Loucy (cell line): ENCODE results near the gene GNAQ.

Experiments used
- H2AFZ ChIP-seq: fragments of 200-600 bp; sonication (generic); 2 replicates; pipeline ENCODE4 v1.6.0; 2016; ENCODE audit warnings: antibody characterized with exemption, mild to moderate bottlenecking, low read length, moderate library complexity
- H3F3A ChIP-seq: fragments of 200-600 bp; 2 replicates; pipeline ENCODE4 v1.6.0; 2016; ENCODE audit warnings: antibody characterized with exemption, low read depth, mild to moderate bottlenecking
- H3K27me3 ChIP-seq: fragments of 200-600 bp; sonication (generic); 2 replicates; pipeline ENCODE4 v1.6.1; 2014; ENCODE audit warnings: low read length, mild to moderate bottlenecking; ENCODE audit not compliant: insufficient read depth, poor library complexity, severe bottlenecking
- H3K36me3 ChIP-seq: fragments of 200-600 bp; sonication (generic); 2 replicates; pipeline ENCODE4 v1.6.1; 2016; ENCODE audit warnings: low read length; ENCODE audit not compliant: insufficient read depth
- H3K4me1 ChIP-seq: fragments of 200-600 bp; sonication (generic); 2 replicates; pipeline ENCODE4 v1.5.1; 2014; ENCODE audit warnings: low read length, mild to moderate bottlenecking; ENCODE audit not compliant: insufficient read depth, poor library complexity, severe bottlenecking
- H3K4me2 ChIP-seq: fragments of 200-600 bp; sonication (generic); 2 replicates; pipeline ENCODE4 v1.6.0; 2014; ENCODE audit warnings: antibody characterized with exemption, low read length, low read depth, mild to moderate bottlenecking; ENCODE audit not compliant: poor library complexity, severe bottlenecking
- H3K4me3 ChIP-seq: fragments of 200-600 bp; sonication (generic); 2 replicates; pipeline ENCODE4 v1.5.1; 2014; ENCODE audit warnings: low read length, mild to moderate bottlenecking, mixed read lengths; ENCODE audit not compliant: poor library complexity, severe bottlenecking
- H3K79me2 ChIP-seq: fragments of 200-600 bp; sonication (generic); 2 replicates; pipeline ENCODE4 v1.6.1; 2014; ENCODE audit warnings: low read length; ENCODE audit not compliant: insufficient read depth
- H3K9ac ChIP-seq: fragments of 200-600 bp; sonication (generic); 2 replicates; pipeline ENCODE4 v1.6.0; 2014; ENCODE audit warnings: mild to moderate bottlenecking, low read depth, low read length, moderate library complexity; ENCODE audit not compliant: poor library complexity, severe bottlenecking
- H3K9me2 ChIP-seq: fragments of 200-600 bp; sonication (generic); replicated peaks from 2 replicates; pipeline ENCODE4 v1.6.1; 2016; ENCODE audit warnings: low read depth, low read length, mixed read lengths
- H3K9me3 ChIP-seq: fragments of 200-600 bp; sonication (generic); 2 replicates; pipeline ENCODE4 v1.6.1; 2014; ENCODE audit warnings: mild to moderate bottlenecking, antibody characterized with exemption, low read length, low read depth; ENCODE audit not compliant: insufficient read depth
- H4K20me1 ChIP-seq: fragments of 200-600 bp; sonication (generic); 2 replicates; pipeline ENCODE4 v1.6.0; 2014; ENCODE audit warnings: antibody characterized with exemption, low read length, mild to moderate bottlenecking; ENCODE audit not compliant: insufficient read depth, poor library complexity, severe bottlenecking
- CTCF ChIP-seq: fragments of 200-600 bp; sonication (generic); conservative IDR thresholded peaks from 2 replicates; pipeline ENCODE4 v1.5.1; 2014; ENCODE audit warnings: mild to moderate bottlenecking, antibody characterized with exemption, low read length
- EZH2phosphoT487 ChIP-seq: fragments of 200-600 bp; IDR thresholded peaks from 2 replicates; pipeline ENCODE4 v1.6.1; 2018; ENCODE audit warnings: antibody characterized with exemption, mild to moderate bottlenecking, moderate library complexity, borderline replicate concordance

The GNAQ gene

DNA sequence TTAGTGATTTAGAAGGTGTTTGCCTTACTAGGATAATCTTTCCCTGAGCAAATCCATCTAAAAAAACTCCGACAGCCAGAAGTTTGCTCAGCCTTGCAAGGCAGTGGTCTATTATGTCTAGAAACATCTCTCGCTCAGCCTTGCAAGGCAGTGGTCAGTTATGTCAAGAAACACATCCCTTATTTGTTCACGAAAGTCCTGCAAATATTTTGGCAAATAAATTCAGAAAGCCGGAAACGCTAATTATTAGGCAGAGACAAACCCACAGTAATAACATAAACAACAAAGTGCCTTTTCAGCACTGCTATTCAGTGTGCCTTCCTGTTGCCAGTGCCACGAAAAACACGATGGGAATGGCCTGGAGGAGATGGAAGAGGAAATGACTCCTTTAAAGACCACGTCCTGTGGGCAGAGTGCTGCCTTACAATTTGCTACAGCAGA is 184.5 kb downstream of the GNAQ start:
- Histone ChIP-seq H3K9ac (peak overlapping the region; percentile 36), H3K79me2 (peaks cover 97% of the 10 kb centered on the region), H3K4me2 (peak overlapping the region; percentile 61), H3F3A (peaks cover 3% of the 10 kb centered on the region; the same call in 1 of the 2 replicates), H3K36me3 (peaks cover 26% of the 10 kb centered on the region; the same call in 1 of the 2 replicates), H3K9me3 (no peaks in the 10 kb centered on the region), H3K9me2 (no peaks in the 10 kb centered on the region), H4K20me1 (peaks cover 41% of the 10 kb centered on the region), H2AFZ (no peak overlapping the region), H3K4me1 (peaks cover 37% of the 10 kb centered on the region), H3K27me3 (no peaks in the 10 kb centered on the region), H3K4me3 (peak overlapping the region; percentile 13)
- no peak for TF ChIP-seq EZH2phosphoT487
- no peak for TF ChIP-seq CTCF

- Histone ChIP-seq H3K9me3 (no peaks in the 10 kb centered on the region), H4K20me1 (peaks cover 50% of the 10 kb centered on the region), H3K4me1 (peaks cover 36% of the 10 kb centered on the region), H3K4me2 (no peak overlapping the region), H3F3A (peaks cover 3% of the 10 kb centered on the region; the same call in 1 of the 2 replicates), H3K4me3 (no peak overlapping the region), H3K79me2 (peaks cover 96% of the 10 kb centered on the region), H2AFZ (no peak overlapping the region), H3K27me3 (no peaks in the 10 kb centered on the region), H3K9me2 (no peaks in the 10 kb centered on the region), H3K9ac (no peak overlapping the region), H3K36me3 (peaks cover 7% of the 10 kb centered on the region; the same call in 1 of the 2 replicates)
- no peak for TF ChIP-seq EZH2phosphoT487
- no peak for TF ChIP-seq CTCF
Observed at GRCh38 chr9:77844415-77844814, 187.2 kb downstream of the GNAQ start.

DNA sequence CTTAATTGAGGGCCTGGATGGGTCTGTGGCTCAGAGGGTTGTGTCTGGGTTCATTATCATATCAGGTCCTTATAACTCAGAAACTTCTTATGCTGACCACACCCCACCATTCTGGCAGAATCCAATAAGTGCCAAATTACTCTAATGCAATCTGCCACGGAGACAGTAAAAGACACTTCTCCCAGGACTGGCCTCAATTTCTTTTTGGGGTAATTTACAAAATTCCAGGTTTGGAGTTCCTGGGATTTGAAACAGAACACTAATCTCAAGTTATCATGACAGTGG is 187.8 kb downstream of the GNAQ start:
- peaks cover 36% of the 10 kb centered on the region for H3K4me1 ChIP-seq
- H3K9ac ChIP-seq: no peak overlapping the region
- H3K4me3 ChIP-seq: no peak overlapping the region
- H3F3A ChIP-seq: peaks cover 3% of the 10 kb centered on the region; the same call in 1 of the 2 replicates
- no peak overlapping the region for H3K4me2 ChIP-seq
- no peaks in the 10 kb centered on the region for H3K9me3 ChIP-seq
- peaks cover 12% of the 10 kb centered on the region; the same call in 1 of the 2 replicates for H3K36me3 ChIP-seq
- H4K20me1 ChIP-seq: peaks cover 52% of the 10 kb centered on the region
- H3K27me3 ChIP-seq: no peaks in the 10 kb centered on the region
- TF ChIP-seq CTCF (no peak), EZH2phosphoT487 (no peak)
- H2AFZ ChIP-seq: no peak overlapping the region
- peaks cover 97% of the 10 kb centered on the region for H3K79me2 ChIP-seq
- no peaks in the 10 kb centered on the region for H3K9me2 ChIP-seq
